KBM-7 (cell line): Measurements from ENCODE around the gene C1orf122.
"Not testable (repeated sequence)": the region's sequence is repeated elsewhere in the genome, so short reads cannot be mapped to it uniquely, and the experiment has no call there.

Experiments
- DNase-seq: peaks from one replicate; pipeline ENCODE4 v3.0.0-alpha.2; 2015
- in situ Hi-C: fragments of 300-500 bp; cut with MboI; formaldehyde crosslinking; loops from 2 replicates; pipeline ENCODE4 v1.14.3; 2020; ENCODE audit warnings: low sequenced_read_pairs, low pct_unique_long_range_greater_than_20kb, mixed read lengths

Gene C1orf122

GRCh38 chr1:37807555-37808368 lies at the start of gene C1orf122, which contains the start of gene YRDC:
Gene C1orf122, plus strand, starts transcription at chr1:37807790. Its CDS starts 615 bp downstream, at chr1:37808405.
Gene YRDC, minus strand, starts transcription at chr1:37808208. Its CDS starts 28 bp downstream, at chr1:37808180.
- DNase-seq = peak; percentile 92
- in situ Hi-C loops = no loop called here

DNA sequence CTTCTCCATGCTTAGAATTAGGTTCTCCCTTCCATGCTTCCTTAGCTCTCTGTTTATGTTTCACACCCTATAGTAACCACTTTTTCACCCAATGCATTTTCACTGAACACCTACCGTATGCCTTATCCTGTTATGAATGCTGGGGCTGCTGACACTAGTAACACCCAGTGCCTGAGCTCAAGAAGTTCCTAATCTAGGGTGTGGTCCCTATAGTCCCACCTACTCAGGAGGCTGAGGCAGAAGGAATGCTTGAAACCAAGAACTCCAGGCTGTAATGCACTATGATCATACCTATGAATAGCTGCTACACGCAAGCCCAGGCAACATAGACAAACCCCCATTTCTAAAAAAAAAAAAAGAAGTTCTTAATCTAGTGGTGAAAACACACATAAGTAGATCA lies 48.1 kb upstream of the C1orf122 start:
- in situ Hi-C loops = no loop called here

DNA sequence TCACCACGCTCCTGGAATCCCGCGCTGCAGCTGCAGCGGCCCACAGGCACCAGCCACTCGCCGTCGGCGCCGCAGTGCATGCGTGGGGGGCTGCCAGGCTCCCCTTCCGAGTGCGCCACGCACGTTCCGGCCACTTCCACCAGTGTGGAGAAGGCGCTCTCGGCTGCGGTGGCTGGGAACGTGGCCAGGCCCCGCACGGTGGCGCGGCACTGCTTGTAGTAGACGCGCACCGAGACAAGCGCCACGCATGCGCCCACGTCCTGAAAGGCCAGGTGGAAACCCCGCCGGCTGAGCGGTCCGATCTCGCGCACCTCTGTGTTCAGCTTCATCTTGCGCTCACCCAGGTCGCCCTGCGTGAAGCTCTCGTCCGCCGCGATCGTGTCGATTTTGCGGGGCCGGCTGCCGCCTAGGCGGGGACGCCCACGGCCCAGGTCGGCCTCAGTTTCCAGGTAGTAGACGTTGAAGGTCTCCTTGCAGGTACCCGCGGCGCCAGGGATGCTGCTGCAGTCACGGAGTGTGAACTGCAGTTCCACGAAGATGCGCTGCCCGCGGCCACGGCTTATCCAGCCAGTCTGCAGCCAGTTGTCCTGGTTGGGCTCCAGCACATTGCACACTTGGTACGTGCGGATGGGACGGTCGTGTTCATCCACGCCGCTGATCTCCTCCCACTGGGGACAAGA lies 46.0 kb upstream of the C1orf122 start:
- no peak for DNase-seq
- in situ Hi-C loops = no loop called here

More for the DNA sequence above, 48.1 kb upstream of the C1orf122 start:
- no peak for DNase-seq

DNA sequence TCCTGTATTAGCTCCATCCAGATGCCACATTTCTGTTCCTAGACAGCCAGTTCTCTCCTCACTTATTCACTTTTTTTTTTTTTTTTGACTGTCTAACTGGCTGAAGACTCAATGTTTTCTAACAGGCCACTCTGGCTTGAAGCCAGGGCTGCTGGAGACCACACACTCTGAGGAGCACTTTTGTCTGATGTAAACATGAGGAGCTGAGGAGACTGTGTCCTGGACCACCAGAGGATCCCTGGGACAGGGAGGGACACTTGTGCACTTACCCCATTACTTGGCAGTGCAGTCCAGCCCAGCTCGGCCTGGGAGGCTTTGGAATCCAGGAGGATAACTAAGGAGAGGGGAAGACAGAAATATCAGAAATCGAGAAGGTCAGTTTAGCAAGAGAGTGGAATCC lies 45.1 kb upstream of the C1orf122 start:
- in situ Hi-C loops = no loop called here
- no peak for DNase-seq

DNA sequence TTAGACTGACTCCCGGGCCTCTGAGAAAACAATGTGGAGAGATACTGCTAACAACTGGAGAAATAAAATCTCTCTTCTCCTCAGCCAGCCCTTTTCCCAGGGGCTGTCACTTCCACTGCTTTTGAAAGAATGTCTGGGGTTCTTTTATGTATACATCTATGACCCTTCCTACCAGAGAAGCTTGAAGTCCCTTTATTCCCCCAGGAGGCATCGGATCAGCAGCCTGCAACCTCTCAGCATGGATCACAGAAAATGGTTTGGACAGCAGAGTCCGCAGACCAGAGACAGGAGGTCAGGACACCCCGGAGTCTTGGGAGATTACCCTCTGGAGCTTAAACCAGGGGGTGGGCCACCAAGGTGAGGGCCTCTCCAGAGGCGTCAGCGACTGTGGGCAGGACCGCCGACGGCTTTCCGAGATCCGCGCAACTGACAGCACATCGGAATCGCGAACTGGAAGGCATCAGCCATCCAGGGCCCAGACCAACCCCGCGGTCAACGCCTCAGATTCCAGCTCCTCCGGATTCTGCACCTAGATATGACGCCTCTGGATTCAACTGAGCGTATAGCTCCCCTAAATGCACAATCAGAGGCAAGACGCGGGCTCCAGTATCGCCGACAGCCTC lies 43.7 kb upstream of the C1orf122 start:
- DNase-seq = no peak
- in situ Hi-C loops = no loop called here

GRCh38 chr1:37764414-37764825 lies 43.2 kb upstream of the C1orf122 start:
- DNase-seq = peak; percentile 53

GRCh38 chr1:37764888-37765441 lies 42.6 kb upstream of the C1orf122 start, which contains the start of gene EPHA10:
Gene EPHA10, minus strand, starts transcription at chr1:37765120. Its CDS starts 54 bp downstream, at chr1:37765066.
- in situ Hi-C loops = no loop called here
- no peak for DNase-seq

More at GRCh38 chr1:37764414-37764825, 43.2 kb upstream of the C1orf122 start:
- in situ Hi-C loops = no loop called here

GRCh38 chr1:37765916-37766664 lies 41.5 kb upstream of the C1orf122 start:
- in situ Hi-C loops = no loop called here
- no peak for DNase-seq

GRCh38 chr1:37767488-37767887 lies 40.1 kb upstream of the C1orf122 start:
- no peak for DNase-seq
- in situ Hi-C loops = no loop called here

DNA sequence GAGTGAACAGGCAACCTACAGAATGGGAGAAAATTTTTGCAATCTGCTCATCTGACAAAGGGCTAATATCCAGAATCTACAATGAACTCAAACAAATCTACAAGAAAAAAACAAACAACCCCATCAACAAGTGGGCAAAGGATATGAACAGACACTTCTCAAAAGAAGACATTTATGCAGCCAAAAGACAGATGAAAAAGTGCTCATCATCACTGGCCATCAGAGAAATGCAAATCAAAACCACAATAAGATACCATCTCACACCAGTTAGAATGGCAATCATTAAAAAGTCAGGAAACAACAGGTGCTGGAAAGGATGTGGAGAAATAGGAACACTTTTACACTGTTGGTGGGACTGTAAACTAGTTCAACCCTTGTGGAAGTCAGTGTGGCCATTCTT lies 36.1 kb upstream of the C1orf122 start:
- DNase-seq, in situ Hi-C loops: not testable (repeated sequence)

GRCh38 chr1:37776946-37777516 lies 30.6 kb upstream of the C1orf122 start:
- no peak for DNase-seq
- in situ Hi-C loops = no loop called here

- DNase-seq = no peak
- in situ Hi-C loops = no loop called here
Measured at GRCh38 chr1:37778654-37779053, 28.9 kb upstream of the C1orf122 start.

DNA sequence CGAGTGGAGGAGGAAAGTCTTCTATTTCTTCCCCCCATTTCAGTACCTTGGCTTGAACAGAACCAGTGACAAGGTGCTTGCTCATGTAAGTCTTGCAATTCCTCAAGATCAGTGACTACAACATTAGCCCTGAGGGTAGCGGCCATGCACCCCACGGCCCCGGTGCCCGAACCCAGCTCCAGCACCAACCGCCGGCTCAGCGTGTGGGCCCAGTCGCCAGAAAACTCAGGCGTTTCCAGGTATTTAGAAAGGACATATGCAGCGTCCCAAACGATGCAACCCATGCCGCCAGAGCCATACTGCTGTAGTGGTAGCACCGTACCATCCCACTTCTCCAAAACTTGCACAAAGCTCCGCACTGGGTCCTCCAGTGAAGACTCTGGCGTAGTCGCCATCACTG lies 25.1 kb upstream of the C1orf122 start:
- no peak for DNase-seq
- in situ Hi-C loops = no loop called here

DNA sequence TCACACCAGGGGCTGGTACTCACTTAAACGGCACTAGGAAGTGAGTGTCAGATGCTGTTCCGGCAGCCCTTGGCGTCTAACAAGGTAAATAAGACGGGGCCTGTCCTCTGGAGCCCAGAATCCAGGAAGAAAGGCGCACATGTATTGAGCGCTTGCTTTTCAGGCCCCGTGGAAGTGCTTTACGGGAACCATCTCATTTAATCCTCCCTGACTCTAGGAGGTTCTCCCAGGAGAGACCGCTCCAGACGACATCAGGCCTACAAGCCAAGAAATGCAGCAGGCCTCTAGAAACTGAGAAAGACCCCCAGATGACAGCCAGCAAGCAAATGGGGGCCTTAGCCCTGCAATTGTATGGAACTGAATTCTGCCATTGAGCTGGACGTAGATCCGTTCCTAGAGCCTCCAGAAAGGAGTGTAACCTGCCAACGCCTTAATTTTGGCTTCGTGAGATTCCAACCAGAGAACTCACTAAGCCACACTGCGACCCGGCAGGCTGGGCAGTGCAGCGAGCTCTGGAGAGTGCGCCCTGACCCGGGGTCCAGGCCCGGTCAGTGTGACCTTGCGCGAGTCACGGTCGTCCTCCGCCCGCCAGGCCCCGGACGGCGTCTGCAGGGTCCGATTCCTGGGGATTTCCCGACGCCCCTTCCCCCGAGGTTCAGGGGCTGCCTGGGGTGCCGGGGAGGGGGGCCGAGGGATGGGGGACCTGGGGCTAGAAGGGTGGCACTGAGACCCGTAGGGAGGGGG lies 14.5 kb upstream of the C1orf122 start:
- no peak for DNase-seq
- in situ Hi-C loops = no loop called here

- DNase-seq = peak; percentile 64
- in situ Hi-C loops = no loop called here
Measured at GRCh38 chr1:37793773-37794371, 13.7 kb upstream of the C1orf122 start, which contains the start of gene MANEAL. Gene MANEAL, plus strand, starts transcription at chr1:37793847. Its CDS starts 336 bp downstream, at chr1:37794183.

DNA sequence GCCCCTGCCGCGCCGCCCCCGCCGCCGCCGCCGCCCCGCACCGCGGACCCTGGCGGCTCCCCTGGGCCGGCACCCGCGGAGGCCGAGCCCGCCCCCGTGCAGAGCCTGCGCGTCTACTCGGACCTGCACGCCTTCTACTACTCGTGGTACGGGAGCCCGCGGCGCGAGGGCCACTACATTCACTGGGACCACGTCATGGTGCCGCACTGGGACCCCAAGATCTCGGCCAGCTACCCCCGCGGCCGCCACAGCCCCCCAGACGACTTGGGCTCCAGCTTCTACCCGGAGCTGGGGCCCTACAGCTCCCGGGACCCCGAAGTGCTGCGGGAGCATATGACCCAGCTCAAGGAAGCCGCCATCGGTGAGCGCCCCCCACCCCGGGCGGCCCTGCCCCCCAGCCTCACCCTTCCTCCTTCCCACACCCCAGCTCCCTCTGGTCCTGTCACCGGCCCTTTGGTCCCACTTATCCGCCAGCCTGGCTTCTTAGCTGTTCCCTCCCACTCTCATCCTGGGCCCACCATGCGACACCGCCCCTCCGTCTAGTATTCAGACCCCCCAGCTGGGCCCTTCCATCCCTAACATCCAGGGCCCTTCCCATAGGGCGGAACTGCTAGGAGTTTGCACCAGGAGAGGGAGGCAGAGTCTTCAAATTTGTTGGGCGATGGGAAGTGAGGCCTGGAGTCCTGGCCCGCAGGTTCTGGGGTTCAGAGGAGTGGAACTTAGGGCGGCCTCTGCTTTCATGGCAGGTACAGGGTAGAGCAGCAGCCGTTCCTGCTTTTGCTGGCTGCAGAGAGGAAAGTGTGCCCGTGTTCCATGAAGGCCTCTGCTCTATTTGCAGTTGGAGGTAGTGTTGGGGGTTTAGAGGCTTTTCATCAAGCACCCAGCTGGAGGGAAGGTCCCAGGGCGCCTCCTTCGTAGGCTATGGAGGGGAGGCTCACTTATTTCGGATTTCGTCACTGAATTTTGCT lies 12.9 kb upstream of the C1orf122 start:
- in situ Hi-C loops = no loop called here
- DNase-seq = peak; percentile 29
